Activated T-cell treated with anti-CD3 and anti-CD28 coated beads for 24 hours (primary cell): Measurements from ENCODE around the gene GRK1.
"Not testable (repeated sequence)": the region's sequence is repeated elsewhere in the genome, so short reads cannot be mapped to it uniquely, and the experiment has no call there.

ENCODE experiments used
- DNase-seq: peaks from one replicate; pipeline ENCODE4 v3.0.0-alpha.2; 2020; ENCODE audit warnings: low read depth

GRK1 gene

GRCh38 chr13:113665597-113666328, 1.3 kb upstream of the GRK1 start:
- no peak for DNase-seq

DNA sequence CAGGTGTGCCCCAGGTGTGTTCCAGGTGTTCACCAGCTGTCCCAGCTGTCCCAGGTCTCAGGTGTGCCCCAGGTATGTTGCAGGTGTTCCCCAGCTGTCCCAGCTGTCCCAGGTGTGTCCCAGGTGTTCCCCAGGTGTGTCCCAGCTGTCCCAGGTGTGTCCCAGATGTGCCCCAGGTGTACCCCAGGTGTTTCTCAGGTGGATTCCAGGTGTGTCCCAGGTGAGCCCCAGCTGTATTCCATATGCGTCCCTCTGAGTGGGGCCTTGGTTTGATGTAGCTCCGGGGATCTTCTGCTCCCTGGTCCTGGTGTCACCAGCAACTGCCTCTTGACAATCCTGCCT, 719 bp upstream of the GRK1 start:
- no peak for DNase-seq

GRCh38 chr13:113667771-113668490, 912 bp downstream of the GRK1 start:
- DNase-seq: no peak

GRCh38 chr13:113668491-113668971, 1.5 kb downstream of the GRK1 start:
- no peak for DNase-seq

GRCh38 chr13:113669231-113669754, 2.3 kb downstream of the GRK1 start:
- no peak for DNase-seq

GRCh38 chr13:113669755-113670341, 2.8 kb downstream of the GRK1 start:
- DNase-seq: no peak

GRCh38 chr13:113670541-113670940, 3.5 kb downstream of the GRK1 start:
- DNase-seq: no peak

- no peak for DNase-seq
Observed at GRCh38 chr13:113671066-113672001, 4.3 kb downstream of the GRK1 start.

DNA sequence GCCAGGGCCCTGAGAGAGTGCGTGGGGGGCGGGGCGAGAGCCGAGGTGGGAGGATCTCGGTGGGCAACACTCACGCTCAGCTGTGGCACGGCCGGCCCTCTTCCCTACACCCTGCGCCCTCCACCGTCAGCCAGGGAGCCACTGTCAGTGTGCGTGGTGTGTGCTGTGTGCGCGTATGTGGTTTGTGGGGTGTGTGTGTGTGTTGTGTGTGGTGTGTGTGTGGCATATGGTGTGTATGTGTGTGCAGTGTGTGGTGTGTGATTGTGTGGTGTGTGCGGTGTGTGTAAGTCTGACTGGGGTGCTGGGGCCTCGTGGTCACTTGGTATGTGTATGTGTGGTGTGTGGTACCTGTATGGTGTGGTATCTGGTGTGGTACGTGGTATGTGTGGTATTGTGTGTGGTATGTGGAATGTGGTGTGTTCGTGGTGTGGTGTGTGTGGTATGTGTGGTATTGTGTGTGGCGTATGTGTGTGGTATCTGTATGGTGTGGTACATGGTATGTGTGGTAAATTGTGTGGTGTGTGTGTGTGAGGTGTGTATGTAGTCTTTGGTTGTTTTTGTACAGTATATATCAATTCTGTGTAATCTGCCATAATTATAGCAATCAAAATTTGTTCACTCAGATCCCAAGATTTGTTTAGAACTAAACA, 5.1 kb downstream of the GRK1 start:
- no peak for DNase-seq

- DNase-seq: no peak
Observed at GRCh38 chr13:113722921-113723320, 55.9 kb downstream of the GRK1 start.

- no peak for DNase-seq
Observed at GRCh38 chr13:113723410-113724015, 56.5 kb downstream of the GRK1 start.

- no peak for DNase-seq
Observed at GRCh38 chr13:113724016-113724758, 57.2 kb downstream of the GRK1 start.

- DNase-seq: peak; percentile 82
Observed at GRCh38 chr13:113724780-113725315, 57.8 kb downstream of the GRK1 start.

- DNase-seq: peak; percentile 39
Observed at GRCh38 chr13:113725329-113726105, 58.5 kb downstream of the GRK1 start.

GRCh38 chr13:113726106-113726821, 59.2 kb downstream of the GRK1 start:
- DNase-seq: not testable (repeated sequence)

DNA sequence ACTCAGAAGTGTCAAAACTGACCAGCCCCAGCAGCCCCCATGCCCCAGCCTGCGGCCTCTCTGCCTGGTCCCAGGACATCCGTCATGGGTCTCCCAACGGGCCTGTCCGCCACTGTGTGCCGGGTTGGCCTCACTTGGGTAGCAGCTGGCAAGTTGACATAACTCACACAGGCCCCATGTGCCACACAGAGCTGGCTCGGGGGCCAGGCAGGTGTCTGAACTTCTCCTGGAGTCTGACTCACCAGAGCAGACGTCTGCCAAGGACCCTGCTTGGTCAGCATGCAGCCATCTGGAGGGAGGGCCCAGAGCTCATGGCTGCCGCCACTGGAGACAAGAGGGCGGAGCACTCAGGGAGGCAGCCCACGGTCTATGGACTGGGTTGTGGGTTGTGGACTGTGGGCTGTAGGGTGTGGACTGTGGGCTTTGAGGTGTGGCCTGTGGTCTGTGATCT, 60.0 kb downstream of the GRK1 start:
- DNase-seq: no peak

DNA sequence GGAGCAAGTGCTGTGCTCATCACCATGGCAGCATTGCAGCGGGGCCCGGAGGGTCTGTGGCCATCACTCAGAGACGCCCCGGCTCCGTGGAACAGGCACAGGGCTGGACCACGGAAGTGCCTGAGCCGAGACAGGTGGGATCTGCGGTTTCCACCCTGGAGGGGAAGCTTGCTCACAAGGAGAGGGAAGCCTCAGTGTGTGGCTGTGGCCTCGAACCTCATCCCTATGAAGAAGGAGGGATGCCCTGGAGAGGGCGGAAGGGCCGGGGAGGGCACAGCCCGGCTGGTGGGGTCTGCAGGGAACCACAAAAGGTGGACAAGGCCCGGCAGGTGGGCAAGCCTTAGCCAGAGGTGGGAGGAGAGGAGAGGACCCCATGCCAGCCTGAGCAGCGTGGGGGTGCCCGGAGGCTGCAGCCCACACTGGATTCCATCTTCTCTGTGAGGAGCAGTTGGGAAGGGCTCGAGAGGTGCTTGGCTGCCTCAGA, 61.6 kb downstream of the GRK1 start:
- DNase-seq: no peak
